ENCODE measurements around the gene CLDN3. TPM values are rescaled to one million over a fixed set of nuclear protein-coding genes. Genes with fewer than 3 reads are reported as not detected.
"Not testable (repeated sequence)": the region's sequence is repeated elsewhere in the genome, so short reads cannot be mapped to it uniquely, and the experiment has no call there.

CLDN3 gene
- total RNA-seq, 1 donor from 2014 or later, result 0.19 TPM

- Mint-ChIP-seq H3K9me3 (peaks cover 3% of the 10 kb centered on the region), H3K36me3 (ENCODE audit: low read depth) (no peaks in the 10 kb centered on the region), H3K4me3 (no peak overlapping the region), H3K27me3 (ENCODE audit: low read depth) (no peaks in the 10 kb centered on the region), H3K27ac (ENCODE audit: unreplicated experiment) (no peak overlapping the region), H3K4me1 (peaks cover 10% of the 10 kb centered on the region)
- DNase-seq (ENCODE audit: low read depth, low spot score), result no peak
- no peak for TF ChIP-seq CTCF (conservative IDR thresholded peaks at IDR 0.05)
Measured at GRCh38 chr7:73789051-73789450, 19.0 kb upstream of the CLDN3 start.

GRCh38 chr7:73787786-73788048 is 17.6 kb upstream of the CLDN3 start:
- not testable (repeated sequence) for H3K36me3 Mint-ChIP-seq (ENCODE audit: low read depth); H3K9me3 Mint-ChIP-seq; H3K4me3 Mint-ChIP-seq; DNase-seq (ENCODE audit: low read depth, low spot score); H3K27me3 Mint-ChIP-seq (ENCODE audit: low read depth); H3K4me1 Mint-ChIP-seq; H3K27ac Mint-ChIP-seq (ENCODE audit: unreplicated experiment)

- no peaks in the 10 kb centered on the region for H3K4me1 Mint-ChIP-seq
- no peak for DNase-seq (ENCODE audit: low read depth, low spot score)
- no peak overlapping the region for H3K27ac Mint-ChIP-seq (ENCODE audit: unreplicated experiment)
- no peaks in the 10 kb centered on the region for H3K36me3 Mint-ChIP-seq (ENCODE audit: low read depth)
- no peak overlapping the region for H3K4me3 Mint-ChIP-seq
- TF ChIP-seq CTCF (conservative IDR thresholded peaks at IDR 0.05), result no peak
- peaks cover 3% of the 10 kb centered on the region for H3K9me3 Mint-ChIP-seq
- H3K27me3 Mint-ChIP-seq (ENCODE audit: low read depth), result no peaks in the 10 kb centered on the region
Measured at GRCh38 chr7:73786588-73786987, 16.5 kb upstream of the CLDN3 start.

GRCh38 chr7:73779517-73779916 is 9.4 kb upstream of the CLDN3 start:
- DNase-seq (ENCODE audit: low read depth, low spot score), result no peak
- Mint-ChIP-seq H3K4me3 (no peak overlapping the region), H3K27ac (ENCODE audit: unreplicated experiment) (no peak overlapping the region), H3K9me3 (peaks cover 6% of the 10 kb centered on the region), H3K27me3 (ENCODE audit: low read depth) (peaks cover 3% of the 10 kb centered on the region), H3K4me1 (no peaks in the 10 kb centered on the region), H3K36me3 (ENCODE audit: low read depth) (peaks cover 2% of the 10 kb centered on the region)
- no peak for TF ChIP-seq CTCF (conservative IDR thresholded peaks at IDR 0.05)

GRCh38 chr7:73778801-73779389 is 8.8 kb upstream of the CLDN3 start:
- Mint-ChIP-seq H3K27ac (ENCODE audit: unreplicated experiment) (no peak overlapping the region), H3K9me3 (peaks cover 6% of the 10 kb centered on the region), H3K36me3 (ENCODE audit: low read depth) (peaks cover 2% of the 10 kb centered on the region), H3K4me1 (no peaks in the 10 kb centered on the region), H3K27me3 (ENCODE audit: low read depth) (peaks cover 3% of the 10 kb centered on the region), H3K4me3 (no peak overlapping the region)
- DNase-seq (ENCODE audit: low read depth, low spot score), result no peak
- no peak for TF ChIP-seq CTCF (conservative IDR thresholded peaks at IDR 0.05)

- Mint-ChIP-seq H3K36me3 (ENCODE audit: low read depth) (no peaks in the 10 kb centered on the region), H3K27ac (ENCODE audit: unreplicated experiment) (no peak overlapping the region), H3K9me3 (no peaks in the 10 kb centered on the region), H3K4me3 (no peak overlapping the region), H3K4me1 (no peaks in the 10 kb centered on the region), H3K27me3 (ENCODE audit: low read depth) (peaks cover 36% of the 10 kb centered on the region)
- no peak for TF ChIP-seq CTCF (conservative IDR thresholded peaks at IDR 0.05)
- no peak for DNase-seq (ENCODE audit: low read depth, low spot score)
Measured at GRCh38 chr7:73774923-73775322, 4.9 kb upstream of the CLDN3 start.

All from neural crest cell (in vitro differentiated cells).